ENCODE measurements around the gene PHYHIPL.

Gene PHYHIPL

DNA sequence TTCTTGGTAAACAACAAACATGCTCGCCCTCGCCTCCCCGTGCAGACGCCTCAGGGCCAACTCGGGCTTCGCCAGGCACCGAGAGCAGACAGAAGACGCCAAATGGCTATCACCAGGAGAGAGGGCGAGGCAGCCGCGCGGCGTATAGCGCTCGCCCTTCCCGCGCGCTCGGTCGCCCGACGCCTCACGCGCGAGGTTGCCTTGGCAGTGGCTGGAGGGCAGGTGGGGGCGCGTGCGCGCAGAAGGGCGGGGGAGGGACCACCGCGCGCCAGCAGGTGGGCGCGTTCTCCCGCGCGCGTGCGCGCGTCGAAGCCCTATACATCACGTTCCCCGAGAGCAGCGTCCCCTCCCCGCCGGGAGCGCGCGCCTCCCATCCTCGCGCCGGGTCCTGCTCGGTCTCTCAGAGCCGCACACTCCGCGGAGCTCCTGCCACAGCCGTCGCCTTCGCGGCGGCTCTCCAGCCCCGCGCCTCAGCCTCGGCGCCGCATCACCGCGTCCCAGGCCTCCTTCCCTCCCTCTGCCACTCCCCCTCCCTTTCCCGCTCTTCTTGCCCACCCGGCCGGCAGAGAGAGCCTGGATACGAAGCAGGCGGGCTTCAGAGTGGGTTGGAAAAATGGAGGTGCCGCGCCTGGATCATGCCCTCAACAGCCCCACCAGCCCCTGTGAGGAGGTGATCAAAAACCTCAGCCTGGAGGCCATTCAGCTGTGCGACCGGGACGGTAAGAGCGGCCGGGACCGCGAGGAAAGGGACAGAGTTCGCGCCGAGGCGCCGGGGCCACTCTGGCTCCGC, at the start of gene PHYHIPL:
Gene PHYHIPL (plus strand): TSS at position 403 of the 790 bp plus-strand sequence. CDS start 211 bp downstream, at position 614.
- H3K4me3 ChIP-seq (ENCODE audit: low read length) = no peak within 1 kb of the TSS
- no peak within 1 kb of the TSS for H3K9ac ChIP-seq (ENCODE audit: low read length)
- no peaks in the 10 kb centered on the region for H3K27me3 ChIP-seq (ENCODE audit: low read depth, low read length)
- no peak within 1 kb of the TSS for H3K27ac ChIP-seq (ENCODE audit: low read length)
- H3K36me3 ChIP-seq (replicated peaks; ENCODE audit: low read depth, low read length) = no peaks in the 10 kb centered on the region
- no peaks in the 10 kb centered on the region for H3K9me3 ChIP-seq (ENCODE audit: insufficient read depth, low read length)
- no peak for TF ChIP-seq EZH2phosphoT487 (IDR thresholded peaks at IDR 0.05; ENCODE audit: low read depth)
- TF ChIP-seq, protein P1, sequence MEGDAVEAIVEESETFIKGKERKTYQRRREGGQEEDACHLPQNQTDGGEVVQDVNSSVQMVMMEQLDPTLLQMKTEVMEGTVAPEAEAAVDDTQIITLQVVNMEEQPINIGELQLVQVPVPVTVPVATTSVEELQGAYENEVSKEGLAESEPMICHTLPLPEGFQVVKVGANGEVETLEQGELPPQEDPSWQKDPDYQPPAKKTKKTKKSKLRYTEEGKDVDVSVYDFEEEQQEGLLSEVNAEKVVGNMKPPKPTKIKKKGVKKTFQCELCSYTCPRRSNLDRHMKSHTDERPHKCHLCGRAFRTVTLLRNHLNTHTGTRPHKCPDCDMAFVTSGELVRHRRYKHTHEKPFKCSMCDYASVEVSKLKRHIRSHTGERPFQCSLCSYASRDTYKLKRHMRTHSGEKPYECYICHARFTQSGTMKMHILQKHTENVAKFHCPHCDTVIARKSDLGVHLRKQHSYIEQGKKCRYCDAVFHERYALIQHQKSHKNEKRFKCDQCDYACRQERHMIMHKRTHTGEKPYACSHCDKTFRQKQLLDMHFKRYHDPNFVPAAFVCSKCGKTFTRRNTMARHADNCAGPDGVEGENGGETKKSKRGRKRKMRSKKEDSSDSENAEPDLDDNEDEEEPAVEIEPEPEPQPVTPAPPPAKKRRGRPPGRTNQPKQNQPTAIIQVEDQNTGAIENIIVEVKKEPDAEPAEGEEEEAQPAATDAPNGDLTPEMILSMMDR (IDR thresholded peaks at IDR 0.05; ENCODE audit: low read depth, low read length) = no peak
- H3K79me2 ChIP-seq (ENCODE audit: low read length) = no peaks in the 10 kb centered on the region
- H3K4me2 ChIP-seq (ENCODE audit: low read length) = no peak within 1 kb of the TSS
- H3K4me1 ChIP-seq (ENCODE audit: low read length) = no peaks in the 10 kb centered on the region
- H4K20me1 ChIP-seq (ENCODE audit: insufficient read depth, low read length) = no peaks in the 10 kb centered on the region
- H2AFZ ChIP-seq (ENCODE audit: low read depth, low read length) = no peak within 1 kb of the TSS

DNA sequence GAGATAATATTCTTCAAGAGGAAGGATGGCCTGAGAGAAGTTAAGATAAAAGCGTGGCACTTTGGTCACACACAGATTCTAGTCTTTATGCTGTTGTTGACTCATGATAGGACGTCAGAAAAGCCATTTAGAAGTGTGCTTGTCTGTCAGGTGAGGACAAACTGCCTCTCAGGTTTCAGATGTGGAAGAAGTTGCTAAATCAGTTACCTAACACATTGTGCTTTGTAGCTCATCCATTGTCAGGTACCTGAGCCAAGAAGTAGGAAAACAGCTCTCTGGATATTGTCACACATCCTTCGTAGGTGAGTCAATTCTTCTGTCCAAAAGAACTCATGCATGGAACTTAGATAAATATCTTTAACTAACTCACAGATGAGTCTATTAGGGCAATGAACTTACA, 49.5 kb upstream of the PHYHIPL start:
- no peaks in the 10 kb centered on the region for H3K27me3 ChIP-seq (ENCODE audit: low read depth, low read length)
- TF ChIP-seq, protein P1 (IDR thresholded peaks at IDR 0.05; ENCODE audit: low read depth, low read length) = no peak
- TF ChIP-seq EZH2phosphoT487 (IDR thresholded peaks at IDR 0.05; ENCODE audit: low read depth) = no peak
- H3K4me1 ChIP-seq (ENCODE audit: low read length) = no peaks in the 10 kb centered on the region
- H3K79me2 ChIP-seq (ENCODE audit: low read length) = no peaks in the 10 kb centered on the region
- H3K27ac ChIP-seq (ENCODE audit: low read length) = no peak overlapping the region
- H4K20me1 ChIP-seq (ENCODE audit: insufficient read depth, low read length) = no peaks in the 10 kb centered on the region
- no peak overlapping the region for H3K9ac ChIP-seq (ENCODE audit: low read length)
- H3K4me2 ChIP-seq (ENCODE audit: low read length) = no peak overlapping the region
- no peaks in the 10 kb centered on the region for H3K36me3 ChIP-seq (replicated peaks; ENCODE audit: low read depth, low read length)
- H3K9me3 ChIP-seq (ENCODE audit: insufficient read depth, low read length) = no peaks in the 10 kb centered on the region
- no peak overlapping the region for H3K4me3 ChIP-seq (ENCODE audit: low read length)
- H2AFZ ChIP-seq (ENCODE audit: low read depth, low read length) = no peak overlapping the region

GRCh38 chr10:59127991-59128390, 48.5 kb upstream of the PHYHIPL start:
- H4K20me1 ChIP-seq (ENCODE audit: insufficient read depth, low read length) = no peaks in the 10 kb centered on the region
- no peak overlapping the region for H3K9ac ChIP-seq (ENCODE audit: low read length)
- no peaks in the 10 kb centered on the region for H3K9me3 ChIP-seq (ENCODE audit: insufficient read depth, low read length)
- TF ChIP-seq, protein P1 (IDR thresholded peaks at IDR 0.05; ENCODE audit: low read depth, low read length) = no peak
- TF ChIP-seq EZH2phosphoT487 (IDR thresholded peaks at IDR 0.05; ENCODE audit: low read depth) = no peak
- H3K27ac ChIP-seq (ENCODE audit: low read length) = no peak overlapping the region
- H3K27me3 ChIP-seq (ENCODE audit: low read depth, low read length) = no peaks in the 10 kb centered on the region
- no peak overlapping the region for H2AFZ ChIP-seq (ENCODE audit: low read depth, low read length)
- no peaks in the 10 kb centered on the region for H3K36me3 ChIP-seq (replicated peaks; ENCODE audit: low read depth, low read length)
- H3K4me3 ChIP-seq (ENCODE audit: low read length) = no peak overlapping the region
- no peaks in the 10 kb centered on the region for H3K4me1 ChIP-seq (ENCODE audit: low read length)
- H3K79me2 ChIP-seq (ENCODE audit: low read length) = no peaks in the 10 kb centered on the region
- no peak overlapping the region for H3K4me2 ChIP-seq (ENCODE audit: low read length)

- H3K9me3 ChIP-seq (ENCODE audit: insufficient read depth, low read length) = no peaks in the 10 kb centered on the region
- no peak overlapping the region for H3K4me2 ChIP-seq (ENCODE audit: low read length)
- no peak overlapping the region for H3K9ac ChIP-seq (ENCODE audit: low read length)
- no peaks in the 10 kb centered on the region for H4K20me1 ChIP-seq (ENCODE audit: insufficient read depth, low read length)
- no peak overlapping the region for H2AFZ ChIP-seq (ENCODE audit: low read depth, low read length)
- H3K4me1 ChIP-seq (ENCODE audit: low read length) = no peaks in the 10 kb centered on the region
- no peaks in the 10 kb centered on the region for H3K79me2 ChIP-seq (ENCODE audit: low read length)
- no peaks in the 10 kb centered on the region for H3K27me3 ChIP-seq (ENCODE audit: low read depth, low read length)
- H3K27ac ChIP-seq (ENCODE audit: low read length) = no peak overlapping the region
- H3K36me3 ChIP-seq (replicated peaks; ENCODE audit: low read depth, low read length) = no peaks in the 10 kb centered on the region
- H3K4me3 ChIP-seq (ENCODE audit: low read length) = no peak overlapping the region
- TF ChIP-seq EZH2phosphoT487 (IDR thresholded peaks at IDR 0.05; ENCODE audit: low read depth) = no peak
- TF ChIP-seq, protein P1 (IDR thresholded peaks at IDR 0.05; ENCODE audit: low read depth, low read length) = no peak
Observed at GRCh38 chr10:59129867-59130266, 46.6 kb upstream of the PHYHIPL start.

Measured in OCI-LY3 (cell line).